OCI-LY7 (cell line): ENCODE data around the gene GTSF1L. TPM values are rescaled to one million over a fixed set of nuclear protein-coding genes. Genes with fewer than 3 reads are reported as not detected.
A peak's percentile ranks its signal among the peaks of the same experiment; 100 is the strongest.

Experiments
- BruUV-seq: library from RNA; stranded (reverse); fragments of 400-500 nt; replicated peaks from 2 replicates; lab custom pipeline; 2021; lab: Mats Ljungman, UMichigan
- CTCF ChIA-PET: fragments of 300-600 bp; sonication (Branson Sonifier 250); formaldehyde crosslinking; loops from one replicate; lab custom pipeline; 2022; ENCODE audit warnings: antibody characterized with exemption; ENCODE audit not compliant: unreplicated experiment; lab: Charles Lee
- POLR2A ChIA-PET: fragments of 300-600 bp; sonication (Branson Sonifier 250); formaldehyde crosslinking; loops from one replicate; lab custom pipeline; 2022; ENCODE audit warnings: antibody characterized with exemption; lab: Charles Lee
- DNase-seq: peaks from one replicate; pipeline ENCODE4 v3.0.0-alpha.2; 2015; ENCODE audit warnings: low spot score
- H2AFZ ChIP-seq: fragments of 200-600 bp; sonication (generic), shearing (Covaris generic); 2 replicates; pipeline ENCODE4 v1.6.1; 2014; ENCODE audit warnings: mild to moderate bottlenecking, antibody characterized with exemption, low read length, moderate library complexity
- H3K27ac ChIP-seq: fragments of 200-600 bp; sonication (generic); 2 replicates; pipeline ENCODE4 v1.5.1; 2014; ENCODE audit warnings: mixed run types, low read depth, mild to moderate bottlenecking, moderate library complexity, low read length, inconsistent platforms; ENCODE audit not compliant: poor library complexity, severe bottlenecking
- H3K36me3 ChIP-seq: fragments of 200-600 bp; sonication (generic); 2 replicates; pipeline ENCODE4 v1.6.1; 2014; ENCODE audit warnings: mild to moderate bottlenecking, antibody characterized with exemption, low read length, moderate library complexity, mixed read lengths; ENCODE audit not compliant: insufficient read depth
- H3K4me1 ChIP-seq: fragments of 200-600 bp; sonication (generic); 2 replicates; pipeline ENCODE4 v1.5.1; 2014; ENCODE audit warnings: mild to moderate bottlenecking, low read length; ENCODE audit not compliant: insufficient read depth, poor library complexity, severe bottlenecking
- H3K4me2 ChIP-seq: fragments of 200-600 bp; sonication (generic); 2 replicates; pipeline ENCODE4 v1.6.1; 2014; ENCODE audit warnings: mild to moderate bottlenecking, low read length
- H3K4me3 ChIP-seq: fragments of 200-600 bp; sonication (generic); 2 replicates; pipeline ENCODE4 v1.5.1; 2014; ENCODE audit warnings: mild to moderate bottlenecking, low read depth, low read length; ENCODE audit not compliant: poor library complexity, severe bottlenecking
- H3K79me2 ChIP-seq: fragments of 200-600 bp; sonication (generic); 2 replicates; pipeline ENCODE4 v1.6.1; 2016; ENCODE audit warnings: low read depth, mild to moderate bottlenecking, low read length, moderate library complexity, mixed read lengths; ENCODE audit not compliant: insufficient read depth
- H3K9me2 ChIP-seq: fragments of 200-600 bp; sonication (generic); 2 replicates; pipeline ENCODE4 v1.6.1; 2016; ENCODE audit warnings: mild to moderate bottlenecking, low read length, mixed read lengths; ENCODE audit not compliant: insufficient read depth
- H3K9me3 ChIP-seq: fragments of 200-600 bp; sonication (generic); 2 replicates; pipeline ENCODE4 v1.6.1; 2014; ENCODE audit warnings: mild to moderate bottlenecking, mixed run types, low read length, mixed read lengths
- H4K20me1 ChIP-seq: fragments of 200-600 bp; sonication (generic); 2 replicates; pipeline ENCODE4 v1.6.1; 2014; ENCODE audit warnings: mild to moderate bottlenecking, antibody characterized with exemption, low read length, moderate library complexity, mixed read lengths; ENCODE audit not compliant: insufficient read depth
- CTCF ChIP-seq: fragments of 200-600 bp; sonication (generic); conservative IDR thresholded peaks from 2 replicates; pipeline ENCODE4 v1.5.1; 2014; ENCODE audit warnings: mild to moderate bottlenecking, antibody characterized with exemption, low read length, moderate library complexity, mixed read lengths
- EZH2phosphoT487 ChIP-seq: fragments of 200-600 bp; sonication (generic); IDR thresholded peaks from 2 replicates; pipeline ENCODE4 v1.6.1; 2018; ENCODE audit warnings: low read depth, borderline replicate concordance, mild to moderate bottlenecking, mixed run types, antibody characterized with exemption, low read length, moderate library complexity, mixed read lengths
- intact Hi-C: fragments of 100-400 bp; cut with micrococcal nuclease; formaldehyde crosslinking; loops from one replicate; pipeline ENCODE4 v1.10.0; 2022; ENCODE audit not compliant: unreplicated experiment
- total RNA-seq, 2 experiments: library from RNA; depleted of rRNA in 1 of 2; stranded (reverse); fragments of >200 nt in 1 of 2; shearing (Covaris generic) in 1 of 2; gene quantifications; 2 replicates each; pipeline ENCODE4 v1.2.3, GENCODE V29; 2014 to 2022

GTSF1L gene
- total RNA-seq, 2 experiments from 2014 or later, result 3.1 to 3.3 TPM

- Histone ChIP-seq H2AFZ (no peak overlapping the region), H3K9me3 (no peaks in the 10 kb centered on the region), H3K36me3 (no peaks in the 10 kb centered on the region), H3K4me3 (no peak overlapping the region), H3K9me2 (no peaks in the 10 kb centered on the region), H3K4me1 (peaks cover 42% of the 10 kb centered on the region), H3K4me2 (no peak overlapping the region), H3K79me2 (no peaks in the 10 kb centered on the region), H3K27ac (no peak overlapping the region), H4K20me1 (no peaks in the 10 kb centered on the region)
- POLR2A ChIA-PET, result interaction anchor here (1.2 kb wide), 1 partner anchor 9 kb away, joined by 4 read pairs; no protein-coding TSS in a partner anchor
- DNase-seq, result no peak
- CTCF ChIA-PET, result no interaction called here
- intact Hi-C loops, result no loop called here
- no TSS peak for BruUV-seq
- TF ChIP-seq EZH2phosphoT487, result no peak
Observed at GRCh38 chr20:43737925-43738324, 11.1 kb upstream of the GTSF1L start.

GRCh38 chr20:43736588-43737158, 9.9 kb upstream of the GTSF1L start:
- Histone ChIP-seq H3K4me3 (no peak overlapping the region), H3K9me3 (no peaks in the 10 kb centered on the region), H3K4me2 (no peak overlapping the region), H4K20me1 (no peaks in the 10 kb centered on the region), H3K79me2 (no peaks in the 10 kb centered on the region), H3K9me2 (no peaks in the 10 kb centered on the region), H3K4me1 (peaks cover 54% of the 10 kb centered on the region), H2AFZ (no peak overlapping the region), H3K36me3 (no peaks in the 10 kb centered on the region), H3K27ac (no peak overlapping the region)
- ChIA-PET POLR2A (interaction anchor here (0.6 to 1.2 kb wide), 4 partner anchors 8 to 43 kb away, joined by 3 to 4 read pairs (median 4); no protein-coding TSS in a partner anchor), CTCF (no interaction called here)
- intact Hi-C loops, result no loop called here
- TF ChIP-seq EZH2phosphoT487 (no peak), CTCF (no peak)
- peak; percentile 51 for DNase-seq
- BruUV-seq, result no TSS peak

GRCh38 chr20:43731927-43732326, 5.1 kb upstream of the GTSF1L start:
- DNase-seq, result no peak
- intact Hi-C loops, result no loop called here
- ChIA-PET POLR2A (no interaction called here), CTCF (no interaction called here)
- Histone ChIP-seq H3K9me3 (no peaks in the 10 kb centered on the region), H3K4me3 (no peak overlapping the region), H3K36me3 (no peaks in the 10 kb centered on the region; the same call in 1 of the 2 replicates), H3K4me1 (peaks cover 63% of the 10 kb centered on the region), H2AFZ (no peak overlapping the region), H3K4me2 (peak overlapping the region; percentile 75), H3K27ac (no peak overlapping the region), H3K9me2 (no peaks in the 10 kb centered on the region), H3K79me2 (no peaks in the 10 kb centered on the region), H4K20me1 (no peaks in the 10 kb centered on the region)
- TF ChIP-seq CTCF, result no peak
- TF ChIP-seq EZH2phosphoT487, result no peak
- no TSS peak for BruUV-seq
